Measurements from ENCODE around the gene TNRC6B.

TNRC6B gene

DNA sequence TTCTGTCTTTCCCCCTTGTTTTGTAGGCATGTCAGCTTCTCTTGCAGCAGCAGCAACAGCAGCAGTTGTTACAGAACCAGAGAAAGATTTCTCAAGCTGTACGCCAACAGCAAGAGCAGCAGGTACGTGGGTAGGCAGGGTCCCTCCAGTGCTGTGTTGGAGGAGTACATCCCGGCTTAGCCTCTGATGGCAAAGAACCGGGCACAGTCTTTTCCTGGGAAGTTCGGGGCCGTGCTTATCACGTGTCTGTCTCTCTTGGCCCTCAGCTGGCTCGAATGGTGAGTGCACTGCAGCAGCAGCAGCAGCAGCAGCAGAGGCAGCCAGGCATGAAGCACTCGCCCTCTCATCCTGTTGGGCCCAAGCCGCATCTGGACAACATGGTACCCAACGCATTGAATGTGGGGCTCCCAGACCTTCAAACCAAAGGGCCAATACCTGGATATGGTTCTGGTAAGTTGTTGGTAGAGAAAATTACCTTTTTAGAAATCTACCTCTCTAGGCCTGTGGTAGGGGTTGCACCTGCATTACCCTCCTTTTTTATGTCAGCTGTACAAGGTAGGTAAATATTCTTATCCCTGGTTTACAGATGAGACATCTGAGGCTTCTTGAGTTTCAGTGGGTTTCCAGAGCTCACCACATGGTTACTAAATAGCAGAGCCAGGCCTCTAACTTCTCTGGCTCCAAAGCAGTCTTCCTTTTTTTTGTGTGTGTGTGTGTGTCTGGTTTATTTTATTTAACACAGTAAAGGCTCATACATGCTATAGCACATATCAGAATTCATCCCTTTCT is 123.4 kb downstream of the TNRC6B start:
- no peak overlapping the region for H3K4me3 ChIP-seq (ENCODE audit: low read depth, low read length)
- no peak for TF ChIP-seq MYC (IDR thresholded peaks at IDR 0.05; ENCODE audit: low read depth, low read length)
- TF ChIP-seq, protein P1, sequence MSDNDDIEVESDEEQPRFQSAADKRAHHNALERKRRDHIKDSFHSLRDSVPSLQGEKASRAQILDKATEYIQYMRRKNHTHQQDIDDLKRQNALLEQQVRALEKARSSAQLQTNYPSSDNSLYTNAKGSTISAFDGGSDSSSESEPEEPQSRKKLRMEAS (IDR thresholded peaks at IDR 0.05; ENCODE audit: low read depth, low read length), result no peak
- TF ChIP-seq CTCF (IDR thresholded peaks at IDR 0.05; ENCODE audit: low read depth, low read length), result no peak
- TF ChIP-seq POLR2A (IDR thresholded peaks at IDR 0.05; ENCODE audit: extremely low read depth, insufficient read length), result no peak
- no peak for DNase-seq (ENCODE audit: low read depth)

DNA sequence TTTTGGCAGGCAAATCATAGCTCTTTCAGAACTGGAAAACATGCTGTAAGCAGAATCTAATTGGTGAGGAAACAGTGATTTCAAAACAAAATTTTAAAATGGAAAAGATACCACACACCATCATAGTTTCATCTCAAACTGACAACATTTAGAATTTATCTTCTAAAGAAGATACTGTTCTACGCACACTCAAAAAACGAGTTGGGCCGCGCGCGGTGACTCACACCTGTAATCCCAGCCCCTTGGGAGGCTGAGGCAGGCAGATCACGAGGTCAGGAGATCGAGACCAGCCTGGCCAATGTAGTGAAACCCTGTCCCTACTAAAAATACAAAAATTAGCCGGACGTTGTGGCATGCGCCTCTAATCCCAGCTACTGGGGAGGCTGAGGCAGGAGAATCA is 124.4 kb downstream of the TNRC6B start:
- DNase-seq (ENCODE audit: low read depth), result no peak
- H3K4me3 ChIP-seq (ENCODE audit: low read depth, low read length), result no peak overlapping the region
- no peak for TF ChIP-seq MYC (IDR thresholded peaks at IDR 0.05; ENCODE audit: low read depth, low read length)
- no peak for TF ChIP-seq POLR2A (IDR thresholded peaks at IDR 0.05; ENCODE audit: extremely low read depth, insufficient read length)
- no peak for TF ChIP-seq CTCF (IDR thresholded peaks at IDR 0.05; ENCODE audit: low read depth, low read length)
- TF ChIP-seq, protein P1 (IDR thresholded peaks at IDR 0.05; ENCODE audit: low read depth, low read length), result no peak

DNA sequence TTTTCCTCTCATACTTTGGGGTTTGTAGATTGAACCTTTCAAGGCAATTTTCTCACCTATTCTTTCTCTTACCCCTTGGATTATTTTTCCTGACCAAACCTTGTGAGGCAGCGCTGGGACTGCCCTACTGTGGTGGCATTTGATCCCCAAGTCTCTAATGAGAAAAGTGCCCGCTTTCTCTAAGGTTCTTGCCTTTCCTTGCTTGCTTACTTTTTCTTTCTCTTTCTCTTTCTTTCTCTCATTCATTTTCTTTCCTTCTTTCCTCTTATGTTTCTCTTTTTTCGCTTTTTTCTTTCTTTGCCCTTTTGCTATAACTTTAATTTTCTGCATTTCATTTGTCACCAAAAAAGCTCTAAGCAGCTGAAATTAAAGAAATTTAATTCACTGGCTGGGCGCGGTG is 127.9 kb downstream of the TNRC6B start:
- TF ChIP-seq POLR2A (IDR thresholded peaks at IDR 0.05; ENCODE audit: extremely low read depth, insufficient read length) (no peak), MYC (IDR thresholded peaks at IDR 0.05; ENCODE audit: low read depth, low read length) (no peak), CTCF (IDR thresholded peaks at IDR 0.05; ENCODE audit: low read depth, low read length) (no peak)
- TF ChIP-seq, protein P1 (IDR thresholded peaks at IDR 0.05; ENCODE audit: low read depth, low read length), result no peak
- no peak for DNase-seq (ENCODE audit: low read depth)
- H3K4me3 ChIP-seq (ENCODE audit: low read depth, low read length), result no peak overlapping the region

GRCh38 chr22:40308999-40309573 is 131.4 kb downstream of the TNRC6B start:
- TF ChIP-seq MYC (IDR thresholded peaks at IDR 0.05; ENCODE audit: low read depth, low read length), result no peak
- TF ChIP-seq POLR2A (IDR thresholded peaks at IDR 0.05; ENCODE audit: extremely low read depth, insufficient read length), result no peak
- no peak for TF ChIP-seq CTCF (IDR thresholded peaks at IDR 0.05; ENCODE audit: low read depth, low read length)
- TF ChIP-seq, protein P1 (IDR thresholded peaks at IDR 0.05; ENCODE audit: low read depth, low read length), result no peak
- no peak for DNase-seq (ENCODE audit: low read depth)
- H3K4me3 ChIP-seq (ENCODE audit: low read depth, low read length), result no peak overlapping the region

- DNase-seq (ENCODE audit: low read depth), result no peak
- TF ChIP-seq, protein P1 (IDR thresholded peaks at IDR 0.05; ENCODE audit: low read depth, low read length), result no peak
- no peak for TF ChIP-seq POLR2A (IDR thresholded peaks at IDR 0.05; ENCODE audit: extremely low read depth, insufficient read length)
- TF ChIP-seq MYC (IDR thresholded peaks at IDR 0.05; ENCODE audit: low read depth, low read length), result no peak
- TF ChIP-seq CTCF (IDR thresholded peaks at IDR 0.05; ENCODE audit: low read depth, low read length), result no peak
- H3K4me3 ChIP-seq (ENCODE audit: low read depth, low read length), result no peak overlapping the region
These were observed 131.9 kb downstream of the TNRC6B start for GRCh38 chr22:40309631-40310030.
